AG04450 (cell line): ENCODE data around the gene PDE2A. TPM values are rescaled to one million over a fixed set of nuclear protein-coding genes. Genes with fewer than 3 reads are reported as not detected.

Experiments used
- CTCF ChIA-PET: fragments of 300-600, 350-600 bp; formaldehyde crosslinking; extraction: SDS; loops from one replicate; lab custom pipeline; 2022; ENCODE audit warnings: antibody characterized with exemption, inconsistent platforms; lab: Charles Lee
- POLR2A ChIA-PET: fragments of 350-600 bp; formaldehyde crosslinking; extraction: SDS; loops from one replicate; lab custom pipeline; 2021; ENCODE audit warnings: antibody characterized with exemption, inconsistent platforms; lab: Yijun Ruan, JAX
- DNase-seq: peaks from one replicate; pipeline ENCODE4 v3.0.0-alpha.2; 2011; ENCODE audit warnings: low read depth, low spot score
- H3K27ac ChIP-seq: one replicate; pipeline ENCODE4 v1.5.1; 2012; ENCODE audit warnings: low read depth, low read length, control low read depth
- H3K27me3 ChIP-seq: one replicate; pipeline ENCODE4 v1.6.0; 2012; ENCODE audit warnings: low read length; ENCODE audit not compliant: control insufficient read depth, insufficient read depth
- H3K4me3 ChIP-seq: 2 replicates; pipeline ENCODE4 v1.5.1; 2011; ENCODE audit warnings: mild to moderate bottlenecking, low read depth, low read length, control low read depth
- H3K9me3 ChIP-seq: 2 replicates; pipeline ENCODE4 v1.5.1; 2012; ENCODE audit warnings: low read length; ENCODE audit not compliant: control insufficient read depth, insufficient read depth
- polyA plus RNA-seq: library from polyadenylated mRNA; depleted of rRNA; stranded (reverse); fragments of >200 nt; gene quantifications from 2 replicates; pipeline ENCODE4 v1.2.3, GENCODE V29; 2011
- TF ChIP-seq, protein P1 (sequence below): IDR thresholded peaks from 2 replicates; pipeline ENCODE4 v1.5.1; 2011; ENCODE audit warnings: low read depth, low read length, control low read depth, inconsistent platforms

Gene PDE2A
- polyA plus RNA-seq, 1 experiment: 0.02 TPM

DNA sequence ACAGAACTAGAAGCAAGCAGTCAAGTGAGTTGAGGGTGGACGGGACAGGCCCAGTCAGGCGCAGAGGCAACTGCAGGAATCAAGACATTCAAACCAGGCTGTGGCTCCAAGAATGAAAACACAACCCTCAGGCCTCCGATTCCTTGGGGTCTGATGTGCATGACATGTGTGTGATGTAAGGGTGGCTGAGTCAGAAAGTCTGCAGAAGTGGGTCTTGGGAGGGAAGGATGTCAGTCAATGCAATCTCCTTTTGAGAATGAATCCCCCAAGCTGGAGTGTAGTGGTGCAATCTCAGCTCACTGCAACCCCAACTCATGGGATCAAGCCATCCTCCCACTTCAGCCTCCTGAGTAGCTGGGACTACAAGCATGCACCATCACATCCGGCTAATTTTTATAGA is 15.9 kb upstream of the PDE2A start:
- DNase-seq: no peak
- Histone ChIP-seq H3K27ac (no peak overlapping the region), H3K27me3 (no peaks in the 10 kb centered on the region), H3K9me3 (no peaks in the 10 kb centered on the region), H3K4me3 (no peak overlapping the region)
- POLR2A ChIA-PET: no interaction called here
- TF ChIP-seq, protein P1, sequence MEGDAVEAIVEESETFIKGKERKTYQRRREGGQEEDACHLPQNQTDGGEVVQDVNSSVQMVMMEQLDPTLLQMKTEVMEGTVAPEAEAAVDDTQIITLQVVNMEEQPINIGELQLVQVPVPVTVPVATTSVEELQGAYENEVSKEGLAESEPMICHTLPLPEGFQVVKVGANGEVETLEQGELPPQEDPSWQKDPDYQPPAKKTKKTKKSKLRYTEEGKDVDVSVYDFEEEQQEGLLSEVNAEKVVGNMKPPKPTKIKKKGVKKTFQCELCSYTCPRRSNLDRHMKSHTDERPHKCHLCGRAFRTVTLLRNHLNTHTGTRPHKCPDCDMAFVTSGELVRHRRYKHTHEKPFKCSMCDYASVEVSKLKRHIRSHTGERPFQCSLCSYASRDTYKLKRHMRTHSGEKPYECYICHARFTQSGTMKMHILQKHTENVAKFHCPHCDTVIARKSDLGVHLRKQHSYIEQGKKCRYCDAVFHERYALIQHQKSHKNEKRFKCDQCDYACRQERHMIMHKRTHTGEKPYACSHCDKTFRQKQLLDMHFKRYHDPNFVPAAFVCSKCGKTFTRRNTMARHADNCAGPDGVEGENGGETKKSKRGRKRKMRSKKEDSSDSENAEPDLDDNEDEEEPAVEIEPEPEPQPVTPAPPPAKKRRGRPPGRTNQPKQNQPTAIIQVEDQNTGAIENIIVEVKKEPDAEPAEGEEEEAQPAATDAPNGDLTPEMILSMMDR: no peak
- CTCF ChIA-PET: interaction anchor here (1.0 kb wide), 1 partner anchor 219 kb away, joined by 3 read pairs; no protein-coding TSS in a partner anchor

DNA sequence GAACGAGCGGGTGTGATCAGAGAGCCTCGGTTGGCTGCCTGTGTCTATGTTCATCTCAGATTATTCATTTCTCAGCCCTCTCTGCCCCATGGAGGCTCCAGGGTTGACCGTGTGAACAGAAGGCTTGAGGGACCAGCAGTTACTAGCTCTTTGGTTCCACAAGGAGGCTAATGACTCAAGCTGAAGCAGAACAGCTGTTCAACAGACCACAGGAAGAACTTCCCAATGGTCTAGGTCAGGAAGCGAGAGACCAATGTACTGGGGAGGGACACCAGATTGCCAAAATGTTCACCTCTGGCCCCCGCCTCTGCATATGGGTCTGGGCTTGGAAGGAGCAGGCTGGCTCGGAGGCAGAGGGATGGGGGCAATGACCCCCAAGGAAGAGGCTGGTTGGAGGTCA is 14.7 kb upstream of the PDE2A start:
- ChIA-PET CTCF (no interaction called here), POLR2A (no interaction called here)
- Histone ChIP-seq H3K9me3 (no peaks in the 10 kb centered on the region), H3K27me3 (no peaks in the 10 kb centered on the region), H3K4me3 (no peak overlapping the region), H3K27ac (no peak overlapping the region)
- no peak for DNase-seq
- TF ChIP-seq, protein P1: no peak

DNA sequence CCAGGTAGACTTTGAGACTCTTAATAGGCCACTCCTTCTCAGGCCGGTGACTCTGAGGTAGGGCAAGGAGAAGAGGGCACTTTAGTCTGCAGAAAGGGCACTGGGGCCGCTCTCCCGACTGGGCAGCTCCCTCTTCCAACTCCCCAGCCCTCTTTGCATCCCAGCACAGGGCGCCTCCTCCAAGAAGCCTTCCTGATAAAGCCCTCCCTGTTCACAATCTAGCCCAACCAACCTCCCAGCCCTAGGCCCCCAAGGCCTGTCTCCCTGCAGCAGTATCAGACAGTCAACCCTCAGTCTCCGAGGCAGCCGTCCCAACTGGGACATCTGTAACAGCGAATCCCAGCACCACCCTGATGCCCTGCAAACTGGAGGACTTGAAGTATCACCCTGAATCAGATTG is 14.3 kb upstream of the PDE2A start:
- Histone ChIP-seq H3K27ac (no peak overlapping the region), H3K27me3 (no peaks in the 10 kb centered on the region), H3K4me3 (no peak overlapping the region), H3K9me3 (no peaks in the 10 kb centered on the region)
- TF ChIP-seq, protein P1: no peak
- CTCF ChIA-PET: no interaction called here
- POLR2A ChIA-PET: no interaction called here
- DNase-seq: no peak

DNA sequence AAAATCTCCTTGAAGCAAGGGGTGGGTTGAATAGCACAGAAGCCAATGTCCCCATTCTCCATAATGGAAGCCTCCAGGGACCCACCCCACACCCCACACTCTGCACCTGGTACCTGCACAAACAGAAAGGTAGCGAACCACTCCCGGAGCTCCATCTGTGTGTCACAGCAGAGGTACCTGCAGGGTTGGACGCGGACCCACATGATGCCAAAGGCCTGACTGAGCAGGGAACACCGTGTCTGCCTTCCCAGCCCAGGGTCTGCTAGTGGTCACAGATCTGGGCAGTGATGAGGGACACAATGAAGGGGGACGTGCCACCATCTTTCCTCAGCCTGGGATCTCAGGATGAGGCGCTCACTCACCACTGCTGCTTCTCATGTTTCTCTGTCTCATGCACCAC is 13.1 kb upstream of the PDE2A start:
- CTCF ChIA-PET: no interaction called here

DNA sequence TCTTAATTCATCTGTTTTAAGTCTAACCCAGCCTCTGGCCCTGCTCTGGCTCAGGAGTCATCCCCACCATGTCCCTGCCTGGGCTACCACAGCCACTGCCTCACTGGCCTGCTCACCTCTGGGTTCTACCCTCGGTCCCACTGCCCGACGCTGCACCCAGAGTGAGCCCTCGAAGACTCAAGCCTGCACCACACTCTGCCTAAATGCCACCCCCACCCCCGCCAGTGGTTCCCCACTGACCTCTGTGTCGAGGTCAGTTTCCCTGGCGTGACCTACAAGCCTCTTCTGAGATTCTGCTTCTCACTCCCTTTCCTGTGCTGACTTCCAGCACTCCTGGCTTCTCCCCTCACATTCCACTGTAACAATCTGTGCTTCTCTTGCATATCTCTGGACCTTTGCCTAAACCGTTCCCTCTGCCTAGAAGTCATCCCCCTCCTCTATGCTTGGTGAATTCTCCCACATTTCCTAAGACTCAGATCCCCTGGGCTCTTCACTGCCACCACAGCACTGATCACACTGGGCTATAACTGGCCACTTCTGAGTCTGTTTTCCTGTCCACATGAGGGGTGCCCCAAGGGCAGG is 12.5 kb upstream of the PDE2A start:
- POLR2A ChIA-PET: no interaction called here
- DNase-seq: no peak

More for the DNA sequence above, 13.1 kb upstream of the PDE2A start:
- TF ChIP-seq, protein P1: no peak
- no peak for DNase-seq
- POLR2A ChIA-PET: no interaction called here
- Histone ChIP-seq H3K9me3 (no peaks in the 10 kb centered on the region), H3K27ac (no peak overlapping the region), H3K4me3 (no peak overlapping the region), H3K27me3 (no peaks in the 10 kb centered on the region)

More for the DNA sequence above, 12.5 kb upstream of the PDE2A start:
- Histone ChIP-seq H3K9me3 (no peaks in the 10 kb centered on the region), H3K4me3 (no peak overlapping the region), H3K27me3 (no peaks in the 10 kb centered on the region), H3K27ac (peak overlapping the region; percentile 52)
- TF ChIP-seq, protein P1: no peak
- CTCF ChIA-PET: interaction anchor here (6.7 kb wide), 1 partner anchor 216 kb away, joined by 69 read pairs; no protein-coding TSS in a partner anchor
